ENCODE data around the gene RASA1. TPM values are rescaled to one million over a fixed set of nuclear protein-coding genes. Genes with fewer than 3 reads are reported as not detected.

The RASA1 gene
- total and polyA plus RNA-seq, 9 of the 15 experiments (the other 6 are each of a cell fraction or from before 2014, with no cell fraction given): 3.2 to 17.3 (median 9.2) TPM

DNA sequence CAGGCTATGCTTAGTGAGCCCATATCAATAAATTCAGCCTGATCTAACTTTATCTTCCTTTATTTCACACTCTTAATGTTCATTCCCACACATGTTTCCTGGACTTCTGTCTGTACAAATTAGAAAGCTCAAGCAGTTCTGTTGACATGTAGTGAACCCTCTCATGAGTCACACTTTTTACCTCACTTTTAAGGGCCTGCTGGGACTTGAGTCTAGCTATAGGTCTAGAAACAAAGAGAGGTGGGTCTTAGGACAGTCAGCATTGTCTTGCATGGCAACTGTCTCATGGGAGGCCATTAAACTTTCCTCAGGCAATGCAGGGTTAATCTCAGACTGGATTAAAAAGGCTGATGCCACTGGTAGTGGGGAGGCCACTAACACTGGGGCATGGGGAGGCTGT lies 153.6 kb downstream of the RASA1 start:
- FAIRE-seq (no peak), ATAC-seq (no peak), DNase-seq (ENCODE audit: extremely low read depth in 1 of 4, low spot score in 3 of 4) (no peak)
- Histone ChIP-seq H3K4me2 (ENCODE audit: insufficient read depth, low read length) (no peak overlapping the region), H3K36me3 (ENCODE audit: control insufficient read depth, insufficient read depth, low read length) (no peaks in the 10 kb centered on the region), H3K27me3 (ENCODE audit: control insufficient read depth in 2 of 2, insufficient read depth in 2 of 2, low read length in 2 of 2) (no peaks in the 10 kb centered on the region; a peak in 1 of 5 replicates), H3K9me3 (replicated peaks; ENCODE audit: control insufficient read depth, insufficient read depth, low read depth, low read length) (no peaks in the 10 kb centered on the region), H3K79me2 (ENCODE audit: control insufficient read depth, insufficient read depth, low read length) (no peaks in the 10 kb centered on the region), H4K20me1 (replicated peaks; ENCODE audit: control insufficient read depth, insufficient read depth, low read length) (no peaks in the 10 kb centered on the region), H3K9ac (ENCODE audit: insufficient read depth in 1 of 2, low read depth in 2 of 2, low read length in 2 of 2) (no peak overlapping the region), H3K27ac (ENCODE audit: extremely low read depth, low read depth, low read length) (no peak overlapping the region), H3K4me3 (no peak overlapping the region), H3K4me1 (replicated peaks in 1 of 2; ENCODE audit: control insufficient read depth in 2 of 2, insufficient read depth in 2 of 2, low read length in 2 of 2) (no peaks in the 10 kb centered on the region), H2AFZ (ENCODE audit: low read depth, low read length) (no peak overlapping the region), H3K9me1 (ENCODE audit: control insufficient read depth, insufficient read depth, low read length) (no peaks in the 10 kb centered on the region)
- no TSS peak for BruUV-seq (replicated peaks)
- intact Hi-C loops (cut with micrococcal nuclease) (loop anchor here (10.0 kb wide), 1 partner anchor 353 kb away; no protein-coding TSS in a partner anchor), in situ Hi-C loops (cut with MboI) (no loop called here)
- ChIA-PET CTCF (ENCODE audit: low intra/inter-chr PET ratio) (no interaction called here), POLR2A (no interaction called here)
- TF ChIP-seq CREM (IDR thresholded peaks at IDR 0.05; ENCODE audit: low read depth): no peak
- TF ChIP-seq RUNX1 (IDR thresholded peaks at IDR 0.05; ENCODE audit: low read depth): no peak
- TF ChIP-seq, protein P1, sequence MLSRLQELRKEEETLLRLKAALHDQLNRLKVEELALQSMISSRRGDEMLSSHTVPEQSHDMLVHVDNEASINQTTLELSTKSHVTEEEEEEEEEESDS (CRISPR knock-in tag; IDR thresholded peaks at IDR 0.05): no peak
- TF ChIP-seq PML (IDR thresholded peaks at IDR 0.05; ENCODE audit: low read length): no peak
- TF ChIP-seq ZNF143 (CRISPR knock-in tag; IDR thresholded peaks at IDR 0.05): no peak
- TF ChIP-seq XRCC3 (IDR thresholded peaks at IDR 0.05): no peak
- no peak for TF ChIP-seq ZNF76 (CRISPR knock-in tag; IDR thresholded peaks at IDR 0.05; ENCODE audit: borderline replicate concordance)
- no peak for TF ChIP-seq MYNN (IDR thresholded peaks at IDR 0.05)
- TF ChIP-seq MYNN (CRISPR knock-in tag; IDR thresholded peaks at IDR 0.05): no peak
- no peak for TF ChIP-seq CBFB (CRISPR knock-in tag; IDR thresholded peaks at IDR 0.05)
- TF ChIP-seq NEUROD1 (IDR thresholded peaks at IDR 0.05; ENCODE audit: borderline replicate concordance, low read depth, low read length, partially characterized antibody): no peak
- no peak for TF ChIP-seq STAT6 (CRISPR knock-in tag; IDR thresholded peaks at IDR 0.05)
- TF ChIP-seq, protein P2, sequence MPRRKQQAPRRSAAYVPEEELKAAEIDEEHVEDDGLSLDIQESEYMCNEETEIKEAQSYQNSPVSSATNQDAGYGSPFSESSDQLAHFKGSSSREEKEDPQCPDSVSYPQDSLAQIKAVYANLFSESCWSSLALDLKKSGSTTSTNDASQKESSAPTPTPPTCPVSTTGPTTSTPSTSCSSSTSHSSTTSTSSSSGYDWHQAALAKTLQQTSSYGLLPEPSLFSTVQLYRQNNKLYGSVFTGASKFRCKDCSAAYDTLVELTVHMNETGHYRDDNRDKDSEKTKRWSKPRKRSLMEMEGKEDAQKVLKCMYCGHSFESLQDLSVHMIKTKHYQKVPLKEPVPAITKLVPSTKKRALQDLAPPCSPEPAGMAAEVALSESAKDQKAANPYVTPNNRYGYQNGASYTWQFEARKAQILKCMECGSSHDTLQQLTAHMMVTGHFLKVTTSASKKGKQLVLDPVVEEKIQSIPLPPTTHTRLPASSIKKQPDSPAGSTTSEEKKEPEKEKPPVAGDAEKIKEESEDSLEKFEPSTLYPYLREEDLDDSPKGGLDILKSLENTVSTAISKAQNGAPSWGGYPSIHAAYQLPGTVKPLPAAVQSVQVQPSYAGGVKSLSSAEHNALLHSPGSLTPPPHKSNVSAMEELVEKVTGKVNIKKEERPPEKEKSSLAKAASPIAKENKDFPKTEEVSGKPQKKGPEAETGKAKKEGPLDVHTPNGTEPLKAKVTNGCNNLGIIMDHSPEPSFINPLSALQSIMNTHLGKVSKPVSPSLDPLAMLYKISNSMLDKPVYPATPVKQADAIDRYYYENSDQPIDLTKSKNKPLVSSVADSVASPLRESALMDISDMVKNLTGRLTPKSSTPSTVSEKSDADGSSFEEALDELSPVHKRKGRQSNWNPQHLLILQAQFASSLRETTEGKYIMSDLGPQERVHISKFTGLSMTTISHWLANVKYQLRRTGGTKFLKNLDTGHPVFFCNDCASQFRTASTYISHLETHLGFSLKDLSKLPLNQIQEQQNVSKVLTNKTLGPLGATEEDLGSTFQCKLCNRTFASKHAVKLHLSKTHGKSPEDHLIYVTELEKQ (CRISPR knock-in tag; IDR thresholded peaks at IDR 0.05): no peak
- TF ChIP-seq, protein P3, sequence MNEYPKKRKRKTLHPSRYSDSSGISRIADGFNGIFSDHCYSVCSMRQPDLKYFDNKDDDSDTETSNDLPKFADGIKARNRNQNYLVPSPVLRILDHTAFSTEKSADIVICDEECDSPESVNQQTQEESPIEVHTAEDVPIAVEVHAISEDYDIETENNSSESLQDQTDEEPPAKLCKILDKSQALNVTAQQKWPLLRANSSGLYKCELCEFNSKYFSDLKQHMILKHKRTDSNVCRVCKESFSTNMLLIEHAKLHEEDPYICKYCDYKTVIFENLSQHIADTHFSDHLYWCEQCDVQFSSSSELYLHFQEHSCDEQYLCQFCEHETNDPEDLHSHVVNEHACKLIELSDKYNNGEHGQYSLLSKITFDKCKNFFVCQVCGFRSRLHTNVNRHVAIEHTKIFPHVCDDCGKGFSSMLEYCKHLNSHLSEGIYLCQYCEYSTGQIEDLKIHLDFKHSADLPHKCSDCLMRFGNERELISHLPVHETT (CRISPR knock-in tag; conservative IDR thresholded peaks at IDR 0.05 in 1 of 2, IDR thresholded peaks at IDR 0.05 in 1 of 2): no peak
- TF ChIP-seq SP1 (CRISPR knock-in tag; IDR thresholded peaks at IDR 0.05): no peak
- no peak for TF ChIP-seq ZKSCAN8 (CRISPR knock-in tag; IDR thresholded peaks at IDR 0.05)
- no peak for TF ChIP-seq DPF2 (IDR thresholded peaks at IDR 0.05)
- no peak for TF ChIP-seq ZKSCAN3 (CRISPR knock-in tag; IDR thresholded peaks at IDR 0.05)
- no peak for TF ChIP-seq XRCC5 (IDR thresholded peaks at IDR 0.05; ENCODE audit: low read depth, low read length)

All from K562 (cell line).